AG20443 (cell line): ENCODE data around the gene TPRKB.
"Not testable (repeated sequence)": the region's sequence is repeated elsewhere in the genome, so short reads cannot be mapped to it uniquely, and the experiment has no call there.

Experiments used
- DNase-seq: peaks from one replicate; pipeline ENCODE4 v3.0.0; 2012; ENCODE audit warnings: low spot score, mixed read lengths

Gene TPRKB

GRCh38 chr2:73739101-73739500 lies 2.0 kb upstream of the TPRKB start:
- no peak for DNase-seq

- no peak for DNase-seq
Observed at GRCh38 chr2:73736378-73736777, 767 bp downstream of the TPRKB start.

GRCh38 chr2:73730810-73731209 lies 6.3 kb downstream of the TPRKB start:
- DNase-seq, result no peak

- DNase-seq, result no peak
Observed at GRCh38 chr2:73728711-73729110, 8.4 kb downstream of the TPRKB start.

- no peak for DNase-seq
Observed at GRCh38 chr2:73728043-73728442, 9.1 kb downstream of the TPRKB start.

- not testable (repeated sequence) for DNase-seq
Observed at GRCh38 chr2:73726657-73727056, 10.5 kb downstream of the TPRKB start.

GRCh38 chr2:73718851-73719621 lies 18.1 kb downstream of the TPRKB start:
- no peak for DNase-seq

GRCh38 chr2:73718421-73718820 lies 18.7 kb downstream of the TPRKB start:
- no peak for DNase-seq

GRCh38 chr2:73717695-73718094 lies 19.4 kb downstream of the TPRKB start:
- not testable (repeated sequence) for DNase-seq

- DNase-seq, result no peak
Observed at GRCh38 chr2:73717251-73717606, 19.9 kb downstream of the TPRKB start.

- no peak for DNase-seq
Observed at GRCh38 chr2:73716543-73717250, 20.4 kb downstream of the TPRKB start.

GRCh38 chr2:73714091-73714490 lies 23.1 kb downstream of the TPRKB start:
- DNase-seq, result no peak

GRCh38 chr2:73708527-73708926 lies 28.6 kb downstream of the TPRKB start:
- DNase-seq, result no peak

- DNase-seq, result no peak
Observed at GRCh38 chr2:73707636-73708035, 29.5 kb downstream of the TPRKB start.

GRCh38 chr2:73707058-73707457 lies 30.1 kb downstream of the TPRKB start:
- no peak for DNase-seq

- no peak for DNase-seq
Observed at GRCh38 chr2:73705091-73705490, 32.1 kb downstream of the TPRKB start.

- DNase-seq, result no peak
Observed at GRCh38 chr2:73704285-73704684, 32.9 kb downstream of the TPRKB start.

- DNase-seq, result no peak
Observed at GRCh38 chr2:73703675-73704074, 33.5 kb downstream of the TPRKB start.

- DNase-seq, result not testable (repeated sequence)
Observed at GRCh38 chr2:73702852-73703493, 34.2 kb downstream of the TPRKB start.

GRCh38 chr2:73701968-73702665 lies 35.0 kb downstream of the TPRKB start:
- DNase-seq, result no peak

- not testable (repeated sequence) for DNase-seq
Observed at GRCh38 chr2:73701448-73701765, 35.7 kb downstream of the TPRKB start.

GRCh38 chr2:73700661-73701447 lies 36.3 kb downstream of the TPRKB start:
- DNase-seq, result no peak
